ENCODE data around the gene NRXN2.

Gene NRXN2

DNA sequence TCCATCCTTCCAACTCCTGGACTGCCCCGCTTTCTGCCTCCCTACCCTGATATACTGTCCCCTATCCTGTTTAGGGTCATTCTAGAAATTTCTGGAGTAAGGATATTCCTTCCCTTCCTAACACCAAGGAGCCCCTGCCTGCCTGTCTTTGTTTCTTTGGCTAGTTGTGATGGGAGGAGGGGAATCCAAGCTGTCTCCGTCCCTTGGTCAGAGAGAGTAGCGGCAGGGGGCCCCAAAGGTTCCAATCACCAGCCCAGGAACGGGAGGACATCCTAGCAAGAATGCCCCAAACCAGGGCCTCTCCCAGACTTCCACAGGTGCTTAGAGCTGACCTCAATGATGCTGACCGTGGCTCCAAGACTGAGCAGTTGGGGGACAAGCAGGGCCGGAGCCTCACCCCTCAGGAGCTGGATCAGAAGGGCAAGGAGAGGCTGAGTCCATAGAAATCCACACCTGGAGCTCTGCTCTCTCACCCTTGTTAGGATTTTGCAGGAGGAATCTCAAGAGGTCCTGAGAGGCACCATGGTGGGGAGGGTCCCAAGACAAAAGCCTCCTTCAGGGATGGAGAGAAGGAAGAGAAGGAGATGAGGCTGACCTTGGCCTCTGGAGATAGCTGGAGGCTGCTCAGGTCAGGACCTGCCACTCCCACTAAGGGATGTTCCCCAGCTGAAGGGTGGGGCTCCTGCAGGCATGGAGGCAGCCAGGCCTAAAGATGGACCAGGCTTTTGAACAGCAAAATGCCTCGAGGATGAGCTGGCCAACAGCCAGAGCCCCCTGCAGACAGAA, 118.3 kb downstream of the NRXN2 start:
- no peak overlapping the region for H3K4me3 ChIP-seq (replicated peaks in 1 of 2; ENCODE audit: low read depth in 2 of 2, low read length in 2 of 2)
- DNase-seq (ENCODE audit: low read depth in 2 of 2): no peak
- TF ChIP-seq, protein P1, sequence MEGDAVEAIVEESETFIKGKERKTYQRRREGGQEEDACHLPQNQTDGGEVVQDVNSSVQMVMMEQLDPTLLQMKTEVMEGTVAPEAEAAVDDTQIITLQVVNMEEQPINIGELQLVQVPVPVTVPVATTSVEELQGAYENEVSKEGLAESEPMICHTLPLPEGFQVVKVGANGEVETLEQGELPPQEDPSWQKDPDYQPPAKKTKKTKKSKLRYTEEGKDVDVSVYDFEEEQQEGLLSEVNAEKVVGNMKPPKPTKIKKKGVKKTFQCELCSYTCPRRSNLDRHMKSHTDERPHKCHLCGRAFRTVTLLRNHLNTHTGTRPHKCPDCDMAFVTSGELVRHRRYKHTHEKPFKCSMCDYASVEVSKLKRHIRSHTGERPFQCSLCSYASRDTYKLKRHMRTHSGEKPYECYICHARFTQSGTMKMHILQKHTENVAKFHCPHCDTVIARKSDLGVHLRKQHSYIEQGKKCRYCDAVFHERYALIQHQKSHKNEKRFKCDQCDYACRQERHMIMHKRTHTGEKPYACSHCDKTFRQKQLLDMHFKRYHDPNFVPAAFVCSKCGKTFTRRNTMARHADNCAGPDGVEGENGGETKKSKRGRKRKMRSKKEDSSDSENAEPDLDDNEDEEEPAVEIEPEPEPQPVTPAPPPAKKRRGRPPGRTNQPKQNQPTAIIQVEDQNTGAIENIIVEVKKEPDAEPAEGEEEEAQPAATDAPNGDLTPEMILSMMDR (IDR thresholded peaks at IDR 0.05; ENCODE audit: low read depth, low read length): no peak

DNA sequence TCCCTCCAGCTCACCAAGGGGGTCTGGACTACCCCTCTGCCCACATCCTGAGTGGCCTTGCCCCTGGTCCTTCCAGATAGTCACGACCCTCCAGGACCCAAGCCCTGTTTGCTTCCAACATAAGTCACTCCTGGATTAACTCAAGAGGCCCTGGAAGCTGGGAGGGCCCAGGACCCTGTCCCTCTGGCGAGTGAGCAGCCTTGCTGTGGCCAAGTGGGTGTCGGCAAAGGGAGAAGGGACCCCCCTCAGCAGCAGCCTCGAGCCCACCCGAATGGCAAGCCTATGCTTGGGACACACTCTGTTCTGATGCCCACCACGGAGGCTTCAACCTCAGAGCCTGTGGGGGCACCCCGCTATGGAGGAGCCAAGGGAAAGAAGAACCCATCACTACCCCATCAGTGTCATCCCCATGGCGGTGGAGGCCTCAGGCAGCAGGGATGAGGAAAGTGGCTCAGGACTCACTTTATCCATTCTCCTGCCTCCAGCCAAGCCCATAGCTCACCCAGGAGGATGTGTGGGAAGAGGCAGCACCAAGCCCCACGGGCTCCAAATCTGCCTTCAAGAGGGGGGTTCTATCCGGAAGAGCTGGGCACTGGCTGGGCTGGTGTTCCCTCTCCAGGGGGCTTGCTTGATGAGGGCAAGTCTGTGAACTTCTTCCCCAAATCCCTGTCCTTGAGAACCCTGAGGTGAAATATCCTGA, 119.4 kb downstream of the NRXN2 start:
- DNase-seq (ENCODE audit: low read depth in 2 of 2): no peak
- no peak overlapping the region for H3K4me3 ChIP-seq (replicated peaks in 1 of 2; ENCODE audit: low read depth in 2 of 2, low read length in 2 of 2)
- TF ChIP-seq, protein P1 (IDR thresholded peaks at IDR 0.05; ENCODE audit: low read depth, low read length): no peak

DNA sequence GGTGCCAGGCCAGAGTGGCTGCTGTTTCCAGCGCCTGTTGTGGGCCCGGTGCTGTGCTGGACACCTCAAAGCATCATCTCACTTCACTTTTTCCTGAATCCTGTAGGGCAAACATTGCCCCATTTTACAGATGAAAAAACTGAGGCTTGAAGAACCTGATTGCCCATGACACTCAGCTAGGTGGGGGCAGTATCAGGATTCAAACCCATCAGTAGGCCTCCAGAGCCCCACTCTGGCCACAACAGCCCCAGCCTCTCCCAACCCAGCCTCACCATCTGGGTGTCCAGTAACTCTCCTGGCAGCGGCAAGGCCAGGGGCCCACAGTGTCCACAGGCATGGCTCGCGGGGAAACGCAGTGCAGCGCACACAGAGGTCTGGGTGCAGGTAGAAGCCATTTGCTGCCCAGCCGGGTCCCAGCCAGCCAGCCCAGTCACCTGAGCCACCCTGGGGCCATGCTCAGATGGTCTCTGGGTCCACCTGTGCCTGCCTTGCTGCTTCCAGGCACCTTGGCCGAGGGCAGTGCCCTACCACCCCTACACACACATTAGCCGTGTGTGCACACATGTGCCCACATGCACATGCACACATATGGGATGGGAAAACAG, 120.4 kb downstream of the NRXN2 start:
- H3K4me3 ChIP-seq (replicated peaks in 1 of 2; ENCODE audit: low read depth in 2 of 2, low read length in 2 of 2): no peak overlapping the region
- no peak for DNase-seq (ENCODE audit: low read depth in 2 of 2)
- TF ChIP-seq, protein P1 (IDR thresholded peaks at IDR 0.05; ENCODE audit: low read depth, low read length): no peak

DNA sequence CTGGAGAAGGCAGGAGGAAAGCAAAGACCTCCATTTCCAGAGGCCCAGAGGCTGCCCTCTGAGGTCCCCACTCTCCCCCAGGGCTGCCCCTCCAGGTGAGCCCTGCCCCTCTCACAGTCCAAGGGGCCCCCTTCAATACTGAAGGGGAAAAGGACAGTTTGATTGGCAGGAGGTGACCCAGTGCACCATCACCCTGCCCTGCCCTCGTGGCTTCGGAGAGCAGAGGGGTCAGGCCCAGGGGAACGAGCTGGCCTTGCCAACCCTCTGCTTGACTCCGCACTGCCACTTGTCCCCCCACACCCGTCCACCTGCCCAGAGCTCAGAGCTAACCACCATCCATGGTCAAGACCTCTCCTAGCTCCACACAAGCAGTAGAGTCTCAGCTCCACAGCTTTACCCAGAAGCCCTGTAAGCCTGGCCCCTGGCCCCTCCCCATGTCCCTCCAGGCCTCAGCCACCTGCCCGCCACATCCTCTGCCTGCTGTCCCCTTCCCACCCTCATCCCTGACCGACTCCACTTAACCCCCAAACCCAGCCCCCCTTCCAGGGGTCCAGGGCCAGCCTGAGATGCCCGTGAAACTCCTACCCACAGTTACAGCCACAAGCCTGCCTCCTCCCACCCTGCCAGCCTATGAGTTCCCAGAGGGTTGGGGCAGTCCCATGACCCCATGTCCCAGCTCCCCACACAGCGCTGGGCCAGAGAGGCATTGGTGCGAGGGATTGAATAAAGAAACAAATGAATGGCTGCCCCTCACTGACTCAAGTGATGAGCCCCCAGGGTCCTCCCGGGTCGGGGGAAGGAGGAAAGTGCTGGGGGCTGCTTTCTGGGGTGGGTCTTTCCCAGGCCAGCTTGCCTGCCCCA, 121.2 kb downstream of the NRXN2 start:
- TF ChIP-seq, protein P1 (IDR thresholded peaks at IDR 0.05; ENCODE audit: low read depth, low read length): no peak
- DNase-seq (ENCODE audit: low read depth in 2 of 2): no peak
- no peak overlapping the region for H3K4me3 ChIP-seq (replicated peaks in 1 of 2; ENCODE audit: low read depth in 2 of 2, low read length in 2 of 2)

DNA sequence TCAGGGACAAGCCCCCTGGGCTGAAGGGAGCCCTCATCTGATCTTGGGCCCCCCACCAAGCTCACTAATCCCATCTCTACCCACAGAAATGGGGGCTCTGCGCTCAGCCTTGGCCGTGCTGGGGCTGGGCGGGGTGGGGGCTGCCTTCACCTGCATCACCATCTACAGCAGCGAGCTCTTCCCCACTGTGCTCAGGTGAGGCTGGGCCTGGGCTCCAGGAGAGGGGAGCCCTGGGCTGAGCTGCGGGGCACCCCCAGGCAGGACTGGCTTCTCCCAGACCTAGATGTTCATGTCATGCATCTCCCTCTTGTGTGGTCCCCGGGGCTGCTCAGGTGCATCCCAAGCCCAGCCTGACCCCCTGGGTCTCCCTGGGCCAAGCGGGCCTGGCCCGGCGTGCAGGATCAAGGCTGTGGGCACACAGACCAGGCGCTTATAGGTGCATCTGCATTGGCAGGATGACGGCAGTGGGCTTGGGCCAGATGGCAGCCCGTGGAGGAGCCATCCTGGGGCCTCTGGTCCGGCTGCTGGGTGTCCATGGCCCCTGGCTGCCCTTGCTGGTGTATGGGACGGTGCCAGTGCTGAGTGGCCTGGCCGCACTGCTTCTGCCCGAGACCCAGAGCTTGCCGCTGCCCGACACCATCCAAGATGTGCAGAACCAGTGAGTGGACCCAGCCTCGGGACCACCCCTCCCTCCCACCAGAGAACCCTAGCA, 122.6 kb downstream of the NRXN2 start:
- H3K4me3 ChIP-seq (replicated peaks in 1 of 2; ENCODE audit: low read depth in 2 of 2, low read length in 2 of 2): no peak overlapping the region
- no peak for DNase-seq (ENCODE audit: low read depth in 2 of 2)
- TF ChIP-seq, protein P1 (IDR thresholded peaks at IDR 0.05; ENCODE audit: low read depth, low read length): no peak

Data from cardiac fibroblast (primary cell).